Measurements from ENCODE around the gene HSP90AA1.

DNA sequence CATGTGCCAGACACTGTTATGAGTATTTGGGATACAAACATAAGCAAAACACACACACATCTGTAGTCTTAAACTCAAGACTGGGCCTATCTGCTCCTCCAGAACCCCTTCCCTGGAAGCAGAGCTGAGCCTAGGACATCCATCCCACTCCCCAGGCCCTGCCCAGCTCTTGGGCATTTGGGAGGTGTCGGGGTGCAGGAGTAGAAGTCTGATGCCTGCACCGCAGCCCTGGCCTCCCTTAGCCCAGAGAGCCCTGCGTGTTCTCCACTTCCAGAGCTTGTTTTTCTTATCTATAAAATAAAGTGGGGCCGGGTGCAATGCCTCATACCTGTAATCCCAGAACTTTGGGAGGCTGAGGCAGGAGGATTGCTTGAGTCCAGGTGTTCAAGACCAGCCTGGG is 11.7 kb downstream of the HSP90AA1 start:
- TF ChIP-seq, protein P1, sequence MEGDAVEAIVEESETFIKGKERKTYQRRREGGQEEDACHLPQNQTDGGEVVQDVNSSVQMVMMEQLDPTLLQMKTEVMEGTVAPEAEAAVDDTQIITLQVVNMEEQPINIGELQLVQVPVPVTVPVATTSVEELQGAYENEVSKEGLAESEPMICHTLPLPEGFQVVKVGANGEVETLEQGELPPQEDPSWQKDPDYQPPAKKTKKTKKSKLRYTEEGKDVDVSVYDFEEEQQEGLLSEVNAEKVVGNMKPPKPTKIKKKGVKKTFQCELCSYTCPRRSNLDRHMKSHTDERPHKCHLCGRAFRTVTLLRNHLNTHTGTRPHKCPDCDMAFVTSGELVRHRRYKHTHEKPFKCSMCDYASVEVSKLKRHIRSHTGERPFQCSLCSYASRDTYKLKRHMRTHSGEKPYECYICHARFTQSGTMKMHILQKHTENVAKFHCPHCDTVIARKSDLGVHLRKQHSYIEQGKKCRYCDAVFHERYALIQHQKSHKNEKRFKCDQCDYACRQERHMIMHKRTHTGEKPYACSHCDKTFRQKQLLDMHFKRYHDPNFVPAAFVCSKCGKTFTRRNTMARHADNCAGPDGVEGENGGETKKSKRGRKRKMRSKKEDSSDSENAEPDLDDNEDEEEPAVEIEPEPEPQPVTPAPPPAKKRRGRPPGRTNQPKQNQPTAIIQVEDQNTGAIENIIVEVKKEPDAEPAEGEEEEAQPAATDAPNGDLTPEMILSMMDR (IDR thresholded peaks at IDR 0.05), result no peak
- no peak for TF ChIP-seq EP300 (IDR thresholded peaks at IDR 0.05)
- no peak for TF ChIP-seq POLR2A (IDR thresholded peaks at IDR 0.05)
